Breast epithelium (tissue), 3 donors: Measurements from ENCODE around the gene ABCA13.

ENCODE experiments used
- CTCF ChIP-seq, 3 donors: fragments of 450-650 bp; IDR thresholded peaks; one replicate each; pipeline ENCODE4 v1.5.1; 2016 to 2017; ENCODE audit warnings: antibody characterized with exemption in 3 of 3, mild to moderate bottlenecking in 3 of 3, moderate library complexity in 3 of 3
- POLR2A ChIP-seq: fragments of 450-650 bp; IDR thresholded peaks from one replicate; pipeline ENCODE4 v1.6.1; 2016; ENCODE audit warnings: antibody characterized with exemption, mild to moderate bottlenecking, moderate library complexity

- no peak for TF ChIP-seq CTCF (IDR thresholded peaks at IDR 0.05)
- TF ChIP-seq POLR2A: no peak
These were observed 354.8 kb downstream of the ABCA13 start for GRCh38 chr7:48525736-48526732.
